HG02588 (cell line): ENCODE data around the gene FNIP2.
A peak's percentile ranks its signal among the peaks of the same experiment; 100 is the strongest.
"Not testable (repeated sequence)": the region's sequence is repeated elsewhere in the genome, so short reads cannot be mapped to it uniquely, and the experiment has no call there.

Experiments
- ATAC-seq: cut with Tn5 transposase; IDR thresholded peaks from one replicate; pipeline ENCODE4 v1.9.1; 2021; ENCODE audit warnings: mild to moderate bottlenecking, moderate library complexity; ENCODE audit not compliant: unreplicated experiment

Gene FNIP2

GRCh38 chr4:158903079-158903456 lies 134.2 kb downstream of the FNIP2 start:
- no peak for ATAC-seq

- ATAC-seq: no peak
Measured at GRCh38 chr4:158903472-158904043, 134.7 kb downstream of the FNIP2 start.

- no peak for ATAC-seq
Measured at GRCh38 chr4:158904815-158905214, 136.0 kb downstream of the FNIP2 start.

- ATAC-seq: peak; percentile 59
Measured at GRCh38 chr4:158906073-158906472, 137.2 kb downstream of the FNIP2 start.

GRCh38 chr4:158912390-158912789 lies 143.6 kb downstream of the FNIP2 start:
- ATAC-seq: no peak

- ATAC-seq: no peak
Measured at GRCh38 chr4:158912806-158913205, 144.0 kb downstream of the FNIP2 start.

GRCh38 chr4:158913766-158914165 lies 144.9 kb downstream of the FNIP2 start:
- ATAC-seq: no peak

- ATAC-seq: no peak
Measured at GRCh38 chr4:158914218-158914617, 145.4 kb downstream of the FNIP2 start.

- ATAC-seq: no peak
Measured at GRCh38 chr4:158915683-158916241, 146.9 kb downstream of the FNIP2 start.

- not testable (repeated sequence) for ATAC-seq
Measured at GRCh38 chr4:158920452-158920996, 151.7 kb downstream of the FNIP2 start.

GRCh38 chr4:158927774-158928173 lies 158.9 kb downstream of the FNIP2 start:
- ATAC-seq: not testable (repeated sequence)

GRCh38 chr4:158929939-158930638 lies 161.3 kb downstream of the FNIP2 start:
- no peak for ATAC-seq

- no peak for ATAC-seq
Measured at GRCh38 chr4:158930639-158930972, 161.8 kb downstream of the FNIP2 start.

- ATAC-seq: no peak
Measured at GRCh38 chr4:158933236-158933635, 164.4 kb downstream of the FNIP2 start.

GRCh38 chr4:158934996-158935669 lies 166.3 kb downstream of the FNIP2 start:
- ATAC-seq: no peak

- no peak for ATAC-seq
Measured at GRCh38 chr4:158936238-158936637, 167.4 kb downstream of the FNIP2 start.

GRCh38 chr4:158938220-158939044 lies 169.6 kb downstream of the FNIP2 start:
- ATAC-seq: no peak

GRCh38 chr4:158940271-158940670 lies 171.4 kb downstream of the FNIP2 start:
- no peak for ATAC-seq

- ATAC-seq: no peak
Measured at GRCh38 chr4:158941321-158941720, 172.5 kb downstream of the FNIP2 start.

- ATAC-seq: no peak
Measured at GRCh38 chr4:158941895-158942294, 173.1 kb downstream of the FNIP2 start.
